GM18505 (cell line): ENCODE results near the gene LIPC.

Source experiments
- ATAC-seq: cut with Tn5 transposase; IDR thresholded peaks from one replicate; pipeline ENCODE4 v1.9.1; 2021; ENCODE audit not compliant: unreplicated experiment
- POLR2A ChIP-seq: IDR thresholded peaks from 4 replicates; pipeline ENCODE4 v1.6.1; 2011; ENCODE audit warnings: borderline replicate concordance; ENCODE audit not compliant: insufficient read depth, insufficient read length; ENCODE audit errors: extremely low read depth

Gene LIPC

DNA sequence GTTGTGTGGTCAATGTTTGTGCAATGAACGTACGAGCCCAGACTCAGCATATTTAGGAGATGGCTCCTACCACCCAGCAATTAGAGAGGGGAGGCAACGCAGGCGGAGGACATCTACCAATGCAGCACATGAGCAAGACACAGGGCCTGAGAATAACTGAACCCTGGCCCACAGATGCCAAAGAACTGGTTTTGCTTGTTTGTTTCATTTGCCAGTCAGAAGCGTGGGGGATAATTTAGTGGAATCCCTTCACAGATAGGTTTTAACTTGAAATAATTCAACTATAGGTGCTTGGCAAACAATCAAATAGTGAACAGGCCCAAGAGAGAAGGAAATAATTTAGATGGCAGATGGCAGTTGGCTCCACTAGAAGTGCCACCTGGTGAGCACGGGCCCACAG, 54.8 kb downstream of the LIPC start:
- TF ChIP-seq POLR2A = no peak
- no peak for ATAC-seq

DNA sequence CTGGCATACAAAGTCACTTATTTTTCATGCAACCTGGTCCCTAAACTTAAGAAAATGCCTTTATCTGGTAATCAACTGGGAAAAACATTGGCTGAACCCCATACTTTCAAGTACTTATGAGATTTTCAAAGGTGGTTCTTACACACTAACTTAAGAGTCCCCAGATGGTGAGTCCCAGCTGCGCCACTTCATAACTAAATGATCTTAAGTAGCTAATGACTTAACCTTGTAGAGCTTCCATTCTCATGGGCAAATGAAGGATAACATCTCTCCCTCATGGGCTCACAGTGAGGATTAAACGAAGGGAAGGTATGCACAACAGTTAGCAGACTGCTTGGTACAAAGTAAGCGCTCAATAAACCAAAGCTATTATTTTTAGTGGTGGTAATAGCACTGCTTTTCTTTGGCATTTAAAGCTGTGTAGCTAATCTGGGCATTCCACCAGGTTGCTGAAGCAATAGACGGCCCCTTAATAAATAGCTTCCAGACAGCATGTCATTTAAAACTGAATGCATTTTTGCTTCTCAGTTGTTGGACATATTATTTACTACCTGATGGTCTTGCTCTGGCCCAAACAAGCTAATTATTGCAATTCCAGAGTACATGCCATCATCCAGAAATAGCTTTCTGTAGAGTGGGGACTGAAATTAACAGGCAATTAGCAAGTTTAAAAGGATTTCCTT, 55.4 kb downstream of the LIPC start:
- no peak for ATAC-seq

DNA sequence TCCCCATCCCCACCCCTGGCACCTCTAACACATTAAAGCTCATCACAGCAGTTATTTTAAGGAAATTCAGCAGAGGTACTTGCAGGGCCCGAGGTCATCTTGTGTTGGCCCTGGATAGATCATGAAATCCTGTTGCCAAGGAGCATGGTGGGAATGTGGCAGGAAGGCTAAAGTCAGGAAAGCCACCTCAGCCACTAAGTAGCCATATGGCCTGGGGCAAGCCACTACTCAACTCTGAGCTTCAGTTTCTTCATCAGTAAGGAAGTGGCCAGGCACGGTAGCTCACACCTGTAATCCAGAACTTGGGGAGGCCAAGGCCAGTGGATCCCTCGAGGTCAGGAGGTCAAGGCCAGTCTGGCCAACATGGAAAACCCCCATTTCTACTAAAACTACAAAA, 55.9 kb downstream of the LIPC start:
- ATAC-seq = no peak
- no peak for TF ChIP-seq POLR2A

More for the DNA sequence above, 55.4 kb downstream of the LIPC start:
- no peak for TF ChIP-seq POLR2A

DNA sequence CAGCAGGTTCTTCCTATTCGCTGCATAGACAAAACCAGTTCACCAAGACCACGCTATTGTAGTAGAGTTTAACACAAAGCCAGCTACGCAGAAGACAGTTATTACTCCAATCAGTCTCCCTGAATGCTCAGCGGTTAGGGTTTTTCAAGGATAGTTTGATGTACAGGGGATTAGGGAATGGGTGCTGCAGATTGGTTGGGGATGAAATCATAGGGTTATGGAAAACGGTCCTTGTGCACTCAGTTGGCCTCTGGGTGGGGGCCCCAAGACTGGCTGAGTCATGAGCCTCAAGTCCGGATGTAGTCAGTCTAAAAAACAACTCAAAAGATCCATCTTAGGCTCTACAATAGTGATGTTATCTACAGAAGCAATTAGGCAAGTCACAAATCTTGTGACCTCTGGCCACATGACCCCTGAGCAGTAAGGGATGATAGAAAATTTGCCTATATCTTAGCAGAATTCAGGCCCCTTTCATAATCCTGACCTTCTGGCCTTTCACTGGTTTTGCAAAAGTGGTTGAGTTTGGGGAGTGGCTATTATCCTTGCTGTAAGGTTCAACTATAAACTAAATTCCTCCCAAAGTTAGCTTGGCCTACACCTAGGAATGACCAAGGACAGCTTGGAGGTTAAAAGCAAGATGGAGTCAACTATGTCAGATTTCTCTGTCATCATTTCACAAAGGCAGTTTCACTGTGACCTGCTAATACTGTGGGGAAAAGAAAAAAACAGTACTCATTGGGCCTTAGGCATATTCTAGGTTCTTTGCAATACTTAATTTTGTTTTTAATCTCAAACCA, 57.7 kb downstream of the LIPC start:
- ATAC-seq = no peak
- no peak for TF ChIP-seq POLR2A

DNA sequence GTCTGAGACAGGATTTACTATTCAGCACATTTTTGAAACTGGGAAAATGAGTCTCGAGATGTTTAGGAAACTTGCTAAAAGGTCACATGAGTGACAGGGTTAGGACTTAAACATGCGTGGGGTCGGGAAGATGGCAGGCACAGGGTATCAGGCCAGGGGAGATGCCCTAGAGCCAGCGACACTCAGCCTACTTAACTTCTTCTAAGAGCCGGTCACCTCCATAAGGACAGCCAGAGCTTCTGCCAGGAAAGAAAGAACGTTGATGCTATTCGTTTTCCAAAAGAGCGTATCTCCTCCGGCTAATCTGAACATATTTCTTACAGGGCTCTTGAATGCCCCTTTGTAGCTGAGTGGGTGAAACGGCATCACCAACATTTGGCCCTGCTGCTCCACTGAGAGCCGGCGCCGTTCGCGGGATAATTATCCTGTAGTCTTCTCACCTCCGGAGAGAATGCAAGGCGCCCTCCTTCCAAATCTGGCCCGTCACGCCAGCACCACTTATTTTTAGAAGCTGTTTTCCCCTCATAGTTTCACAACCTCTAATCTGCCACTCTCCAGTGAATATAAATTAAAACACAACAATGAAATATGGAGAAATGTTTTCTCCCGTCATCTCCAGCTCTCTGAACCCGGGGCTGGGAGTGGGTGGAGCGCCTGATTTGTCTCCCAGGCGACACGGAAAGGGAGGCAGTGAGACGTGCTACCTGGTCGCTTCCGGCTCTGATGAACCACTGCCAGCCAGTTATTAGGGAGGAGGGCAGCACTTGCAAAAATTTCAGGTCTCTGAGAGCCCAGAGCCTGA, 58.5 kb downstream of the LIPC start:
- ATAC-seq = no peak
- TF ChIP-seq POLR2A = no peak

DNA sequence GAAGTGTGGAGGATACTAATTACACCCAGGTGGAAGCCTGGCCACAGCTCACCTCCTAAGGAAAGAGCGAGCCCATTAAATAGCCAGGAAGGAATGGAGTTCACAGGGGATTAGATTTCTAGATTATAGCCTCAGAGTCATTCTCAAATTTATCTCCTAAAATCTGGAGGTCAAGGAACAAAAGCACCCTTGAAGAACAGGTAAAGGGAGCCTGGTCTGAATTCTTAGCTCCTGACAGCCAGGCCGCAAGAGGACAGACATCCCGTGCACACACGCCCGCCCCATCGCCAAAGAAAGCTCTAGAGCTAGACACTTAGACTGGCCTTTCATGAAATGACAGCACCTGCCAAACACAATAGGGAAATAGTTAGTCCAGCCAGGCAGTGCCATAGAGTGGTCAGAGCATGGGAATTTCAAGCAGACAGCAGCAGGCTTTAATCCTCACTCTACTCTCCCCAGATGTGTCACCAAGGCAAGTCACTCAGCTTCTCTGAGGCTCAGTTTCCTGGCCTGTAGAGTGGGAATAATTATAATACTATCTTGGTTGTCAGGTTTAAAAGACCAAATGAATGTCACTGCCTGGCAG, 59.2 kb downstream of the LIPC start:
- ATAC-seq = no peak
- TF ChIP-seq POLR2A = no peak

DNA sequence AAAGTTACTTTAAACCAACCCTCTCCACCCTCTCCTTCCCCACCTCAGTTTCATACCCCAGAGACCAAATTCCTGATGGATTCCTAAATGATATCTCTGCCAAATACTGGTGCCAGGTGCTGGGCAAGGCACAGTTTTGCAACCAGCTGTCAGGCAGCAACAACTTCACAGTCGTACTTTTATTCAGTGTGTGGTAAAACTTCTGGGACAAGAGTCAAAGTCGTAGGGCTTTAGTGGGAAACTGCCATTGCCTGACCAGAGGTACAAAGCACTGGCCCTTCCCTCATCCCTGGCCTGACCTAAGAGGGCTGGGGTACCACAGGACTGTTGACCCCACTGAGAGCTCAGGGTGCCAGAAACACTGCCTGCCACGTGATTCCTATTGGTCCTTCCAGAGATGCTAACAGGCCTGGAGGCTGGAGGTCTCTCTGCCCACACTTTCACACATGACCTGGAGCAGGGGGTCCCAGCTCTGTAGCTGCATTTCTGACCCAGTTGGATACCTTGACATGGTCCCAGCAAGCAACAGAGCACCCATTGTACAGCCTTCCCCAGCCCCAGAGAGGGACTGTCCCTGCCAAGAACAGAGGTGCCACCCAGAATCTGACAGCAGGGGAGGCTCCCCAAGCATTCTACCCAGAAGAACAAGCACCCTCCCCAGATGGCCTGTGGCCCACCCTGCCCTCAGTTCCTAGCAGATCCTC, 59.9 kb downstream of the LIPC start:
- no peak for ATAC-seq
- no peak for TF ChIP-seq POLR2A

DNA sequence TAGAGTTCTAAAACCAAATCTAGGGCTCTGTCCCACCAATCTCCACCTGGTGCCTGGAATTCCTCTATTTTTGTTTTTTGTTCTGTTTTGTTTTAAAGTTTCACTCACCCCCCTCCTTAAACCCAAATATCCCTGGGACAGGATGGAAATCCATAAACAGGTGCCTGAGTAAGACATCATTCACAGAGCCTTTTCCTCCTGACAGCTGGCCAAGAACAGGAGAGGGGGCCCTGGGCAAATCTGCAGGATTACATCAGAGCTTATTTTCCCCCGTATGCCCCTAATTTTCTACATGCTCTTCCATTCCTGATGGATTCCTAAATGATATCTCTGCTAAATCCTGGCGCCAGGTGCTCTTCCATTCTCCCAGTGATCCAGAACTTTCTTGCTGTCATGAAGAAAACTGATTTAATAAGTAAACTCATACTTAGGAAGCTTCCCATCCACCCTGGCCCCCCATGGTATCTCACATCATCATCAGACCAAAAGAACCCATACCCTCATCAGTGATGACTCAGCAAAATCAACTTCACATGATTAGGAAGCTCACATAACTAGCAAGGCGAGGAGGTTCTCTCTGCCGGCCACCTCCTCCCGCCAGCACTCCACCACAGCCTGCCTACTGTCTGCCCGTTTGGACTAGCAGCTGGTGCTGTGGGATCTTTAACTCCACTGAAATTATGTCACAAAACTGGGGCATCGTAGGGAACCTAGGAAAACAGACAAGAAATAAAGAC, 61.0 kb downstream of the LIPC start:
- no peak for TF ChIP-seq POLR2A
- ATAC-seq = no peak

DNA sequence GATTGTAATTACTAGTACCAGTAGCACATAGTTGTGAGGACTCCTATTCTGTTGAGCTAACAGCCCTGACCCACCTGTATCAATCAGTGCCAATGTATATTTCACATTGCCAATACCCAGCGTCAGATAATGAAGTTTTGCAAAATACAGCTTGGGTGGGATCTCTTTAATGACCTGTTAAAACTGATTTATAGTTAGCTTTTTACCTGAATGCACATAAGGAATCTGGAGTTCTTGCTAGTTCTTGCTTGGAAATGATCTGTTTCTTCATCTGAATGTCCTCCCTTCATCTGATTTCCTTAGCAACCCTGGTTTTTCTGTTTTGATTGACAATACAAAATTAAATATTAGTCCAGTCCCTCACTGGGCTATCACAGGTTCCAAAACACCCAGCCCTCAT, 62.8 kb downstream of the LIPC start:
- no peak for TF ChIP-seq POLR2A
- no peak for ATAC-seq

DNA sequence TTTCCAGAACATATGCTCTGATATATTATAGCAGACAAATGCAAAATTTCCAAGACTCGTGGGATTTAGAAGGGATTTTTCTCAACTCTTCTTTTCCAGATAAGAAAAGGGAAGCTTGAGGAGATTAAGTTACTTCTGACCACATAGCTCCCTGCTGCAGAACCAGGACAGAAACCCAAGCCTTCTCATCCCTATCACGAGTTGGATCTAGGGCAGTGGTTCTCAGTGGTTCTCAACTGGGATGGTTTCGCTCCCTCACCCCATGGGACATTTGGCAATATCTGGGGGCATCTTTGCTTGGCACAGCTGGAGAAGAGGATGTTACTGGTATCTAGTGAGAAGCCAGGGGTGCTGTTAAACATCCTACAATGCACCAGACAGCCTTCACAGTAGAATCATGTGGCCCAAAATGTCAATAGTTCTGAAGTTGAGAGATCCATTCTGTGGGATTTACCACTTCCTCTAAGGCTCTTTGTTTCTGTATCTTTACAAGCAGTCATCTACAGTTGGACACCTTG, 64.2 kb downstream of the LIPC start:
- no peak for TF ChIP-seq POLR2A
- ATAC-seq = no peak

DNA sequence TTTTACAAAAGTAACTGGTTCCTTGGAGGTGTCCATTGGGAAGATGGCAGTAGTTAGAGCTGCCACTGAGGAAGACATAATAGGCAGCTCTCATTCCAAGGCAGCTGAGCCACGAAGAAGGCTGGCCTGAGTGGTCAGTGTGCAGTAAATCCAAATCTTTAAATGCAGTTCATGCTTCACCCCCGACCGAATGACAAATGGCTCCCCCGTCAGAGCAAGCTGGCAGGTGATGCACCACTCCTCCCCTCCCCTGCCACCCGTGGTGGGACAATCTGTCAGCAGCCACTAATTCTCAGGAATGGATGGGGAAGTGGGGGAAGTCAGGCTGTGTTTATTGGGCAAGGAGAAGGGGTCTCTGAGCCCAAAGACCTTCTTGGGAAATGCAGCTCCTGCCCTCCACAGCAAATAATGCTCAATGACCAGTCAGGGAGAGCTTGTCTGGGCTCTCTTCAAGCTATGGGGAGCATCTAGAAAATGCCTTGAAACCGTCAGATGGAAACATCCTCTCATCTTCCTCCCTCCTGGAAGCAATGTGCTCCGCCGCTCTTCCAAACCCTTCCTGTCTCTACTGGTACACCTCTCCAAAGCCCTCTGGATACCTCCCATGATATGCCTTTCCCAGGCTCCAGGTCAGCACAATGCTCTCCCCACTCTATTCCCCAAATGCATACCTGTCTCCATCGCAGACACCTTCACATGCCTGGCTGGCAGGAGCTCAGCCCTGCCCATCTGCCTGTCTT, 65.4 kb downstream of the LIPC start:
- TF ChIP-seq POLR2A = no peak
- ATAC-seq = no peak
